GM21447 (cell line): ENCODE data around the gene ANTXRL.
"Not testable (repeated sequence)": the region's sequence is repeated elsewhere in the genome, so short reads cannot be mapped to it uniquely, and the experiment has no call there.

Experiments
- ATAC-seq: cut with Tn5 transposase; IDR thresholded peaks from one replicate; pipeline ENCODE4 v1.9.1; 2021; ENCODE audit not compliant: unreplicated experiment

The ANTXRL gene

DNA sequence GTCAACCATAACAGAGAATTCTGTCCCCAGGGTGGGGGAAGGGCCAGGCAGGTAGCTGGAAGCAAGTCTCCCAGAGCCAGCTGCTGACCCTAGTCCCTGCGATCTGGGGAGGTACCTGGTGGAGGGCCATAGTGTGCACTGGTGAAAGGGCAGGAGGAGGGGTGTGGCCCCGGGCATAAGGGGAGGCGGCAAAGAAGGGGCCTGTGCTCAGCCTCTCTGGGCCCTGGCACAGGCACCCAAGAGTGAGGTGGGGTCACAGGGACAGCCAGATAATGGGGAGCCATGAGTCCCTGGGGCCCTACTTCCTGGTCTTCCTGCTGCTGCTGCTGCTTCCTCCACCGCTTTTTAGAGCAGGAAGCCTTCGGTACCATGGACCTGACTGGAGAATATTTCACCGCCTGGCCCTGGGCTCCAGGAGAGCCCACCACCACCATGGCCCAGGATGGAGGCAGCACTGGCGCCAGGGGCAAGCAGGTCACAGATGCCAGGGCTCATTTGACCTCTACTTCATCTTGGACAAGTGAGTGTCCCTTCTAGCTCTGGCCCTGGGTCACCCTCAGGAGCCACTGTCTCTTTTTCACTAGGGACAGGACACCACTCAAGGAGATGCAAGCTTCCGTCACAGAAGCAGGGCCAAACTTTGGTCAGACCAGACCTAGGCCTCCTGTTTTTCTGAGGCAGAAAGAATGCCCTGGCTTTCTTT lies at the start of gene ANTXRL:
ANTXRL (plus strand) TSS at position 7 of the 703 bp plus-strand sequence; CDS start at position 273, 266 bp downstream.
- no peak for ATAC-seq

DNA sequence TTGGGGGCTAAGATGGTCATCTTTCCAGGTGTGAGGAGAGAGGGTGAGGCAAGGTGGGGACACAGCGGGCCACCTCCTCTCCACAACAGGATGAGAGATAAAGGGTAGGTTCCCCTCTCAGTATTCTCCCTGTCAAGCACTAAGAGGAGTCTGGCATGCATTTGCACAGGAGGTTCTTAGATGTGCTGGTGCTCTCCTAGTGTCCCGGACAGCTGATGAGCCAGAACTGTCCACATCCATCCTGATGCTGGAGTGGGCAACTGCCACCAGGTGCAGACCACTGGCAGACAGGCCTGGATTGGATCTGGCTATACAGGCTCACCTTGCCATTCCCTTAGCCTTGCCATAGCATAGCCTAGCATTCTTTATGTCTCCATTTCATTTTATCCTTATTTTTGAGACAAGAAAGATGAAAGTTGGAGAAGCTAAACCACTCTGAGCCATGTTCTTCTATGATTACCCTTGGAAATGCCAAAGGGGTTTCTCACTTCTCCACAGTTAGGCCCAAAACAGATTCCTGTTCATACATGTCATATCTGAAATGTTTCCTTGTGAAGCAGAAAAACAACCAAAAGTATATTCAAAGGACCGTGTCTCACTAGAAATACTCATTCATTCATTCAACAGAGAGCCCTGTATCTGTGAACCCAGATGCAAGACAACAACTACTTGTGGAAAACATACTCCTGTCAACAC lies 48.8 kb upstream of the ANTXRL start:
- no peak for ATAC-seq

DNA sequence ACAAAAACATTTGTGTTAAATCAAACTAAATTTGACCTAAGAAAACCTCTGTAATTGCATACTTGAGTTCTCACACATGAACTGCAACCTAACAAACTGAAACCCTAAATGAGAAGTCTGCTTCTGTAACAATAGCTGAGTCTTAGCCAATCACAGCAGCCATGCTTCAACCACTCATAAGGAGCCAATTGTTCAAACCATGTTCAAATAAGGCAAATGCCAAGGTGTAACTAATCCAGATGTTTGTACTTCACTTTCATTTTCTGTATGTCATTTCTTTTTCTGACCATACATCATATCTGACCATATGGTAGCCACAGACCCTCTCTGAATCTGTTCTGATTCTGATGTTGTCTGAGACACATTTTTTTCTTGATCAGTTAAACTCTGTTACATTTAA lies 47.5 kb upstream of the ANTXRL start:
- ATAC-seq: no peak

DNA sequence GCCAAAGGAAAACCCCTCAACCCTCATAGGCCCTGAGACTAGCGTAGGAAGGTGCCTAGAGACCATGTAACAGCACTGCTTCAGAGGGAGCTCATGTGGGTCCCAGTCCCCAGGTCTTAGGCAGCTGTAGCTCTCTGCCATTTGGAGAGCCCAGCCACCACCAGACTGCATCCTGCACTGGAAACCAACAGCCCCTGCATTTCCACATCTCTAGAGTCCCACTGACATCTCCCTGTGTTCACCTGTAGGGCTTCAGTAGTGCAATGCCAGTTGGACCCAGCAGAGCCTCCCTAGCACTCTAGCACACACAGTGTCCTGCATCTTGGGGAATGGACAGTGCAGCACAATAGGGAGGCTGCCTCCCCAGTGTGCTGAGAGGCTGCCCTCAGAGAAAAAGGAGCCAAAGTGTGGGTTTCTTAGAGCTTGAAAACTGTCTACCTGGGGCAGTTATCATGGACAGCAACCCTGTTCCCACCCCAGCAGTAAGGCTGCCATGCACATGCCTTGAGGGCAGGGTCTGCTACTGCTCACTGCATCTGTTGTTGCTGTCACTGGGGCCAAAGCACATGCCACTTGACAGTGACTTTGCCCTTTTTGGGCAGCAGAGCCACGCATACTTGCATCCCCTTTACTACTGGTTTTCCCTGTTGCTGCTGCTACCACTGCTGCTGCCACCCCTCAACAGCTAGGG lies 46.7 kb upstream of the ANTXRL start:
- ATAC-seq: no peak

DNA sequence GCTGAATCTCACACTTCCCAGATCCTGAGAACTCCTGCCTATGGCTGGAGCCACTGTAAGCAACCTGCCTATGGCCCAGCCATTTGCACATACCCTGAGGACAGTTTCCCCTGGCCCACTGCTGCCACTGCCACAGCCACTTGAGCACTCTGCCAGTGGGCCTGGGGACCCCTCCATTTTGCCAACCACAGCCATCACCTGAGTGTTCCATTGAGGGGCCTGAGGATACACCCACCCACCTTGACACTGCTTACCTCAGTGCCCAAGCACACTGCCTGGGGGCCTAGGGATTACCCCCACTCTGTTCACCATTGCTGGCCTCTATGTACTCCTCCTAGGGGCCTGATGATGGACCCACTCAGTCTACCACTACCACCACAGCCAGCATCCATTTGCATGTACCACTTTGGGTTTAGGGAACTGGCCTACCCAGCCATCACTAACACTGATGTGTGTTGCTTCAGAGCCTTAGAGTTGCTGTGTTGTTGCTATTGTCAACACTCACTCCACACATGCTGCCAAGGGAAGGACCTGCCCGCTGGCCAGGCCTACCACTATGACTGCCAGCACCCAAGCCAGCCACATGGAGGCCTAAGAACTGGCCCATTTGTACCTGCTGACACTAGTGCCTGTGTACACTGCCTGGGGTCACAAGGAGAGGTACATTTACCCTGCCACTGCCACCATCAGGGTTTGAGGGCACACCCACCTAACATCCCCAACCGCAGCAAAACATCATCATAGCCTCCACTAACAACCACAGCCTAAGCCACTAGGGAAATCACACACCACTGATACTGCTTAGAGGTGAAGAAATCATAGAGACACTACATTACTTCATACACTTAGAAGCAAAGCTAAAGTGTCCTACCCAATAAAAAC lies 45.9 kb upstream of the ANTXRL start:
- ATAC-seq: no peak

DNA sequence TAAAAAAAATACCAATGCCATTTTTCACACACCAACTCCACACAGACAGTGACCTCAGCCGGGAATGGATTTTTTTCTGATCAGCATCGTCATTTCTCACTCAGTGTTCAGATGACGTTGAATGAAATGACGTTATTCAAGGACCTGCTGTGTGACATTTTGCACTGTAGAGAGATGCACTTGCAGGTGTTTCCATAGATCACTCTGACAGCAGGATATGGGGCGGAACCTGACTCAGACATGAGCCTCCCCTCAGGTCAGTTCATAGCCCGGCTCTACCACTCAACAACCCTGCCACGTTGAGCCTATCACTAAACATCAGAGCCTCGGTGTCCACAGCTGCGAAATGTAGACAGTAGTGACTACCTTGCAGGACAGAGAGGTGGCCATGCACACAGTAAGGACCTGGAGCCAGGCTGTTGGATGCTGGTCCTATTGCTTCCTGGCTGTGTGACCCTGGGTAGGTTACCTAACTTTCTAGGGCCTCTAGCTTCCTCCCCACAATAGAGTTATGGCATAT lies 41.4 kb upstream of the ANTXRL start:
- ATAC-seq: no peak

DNA sequence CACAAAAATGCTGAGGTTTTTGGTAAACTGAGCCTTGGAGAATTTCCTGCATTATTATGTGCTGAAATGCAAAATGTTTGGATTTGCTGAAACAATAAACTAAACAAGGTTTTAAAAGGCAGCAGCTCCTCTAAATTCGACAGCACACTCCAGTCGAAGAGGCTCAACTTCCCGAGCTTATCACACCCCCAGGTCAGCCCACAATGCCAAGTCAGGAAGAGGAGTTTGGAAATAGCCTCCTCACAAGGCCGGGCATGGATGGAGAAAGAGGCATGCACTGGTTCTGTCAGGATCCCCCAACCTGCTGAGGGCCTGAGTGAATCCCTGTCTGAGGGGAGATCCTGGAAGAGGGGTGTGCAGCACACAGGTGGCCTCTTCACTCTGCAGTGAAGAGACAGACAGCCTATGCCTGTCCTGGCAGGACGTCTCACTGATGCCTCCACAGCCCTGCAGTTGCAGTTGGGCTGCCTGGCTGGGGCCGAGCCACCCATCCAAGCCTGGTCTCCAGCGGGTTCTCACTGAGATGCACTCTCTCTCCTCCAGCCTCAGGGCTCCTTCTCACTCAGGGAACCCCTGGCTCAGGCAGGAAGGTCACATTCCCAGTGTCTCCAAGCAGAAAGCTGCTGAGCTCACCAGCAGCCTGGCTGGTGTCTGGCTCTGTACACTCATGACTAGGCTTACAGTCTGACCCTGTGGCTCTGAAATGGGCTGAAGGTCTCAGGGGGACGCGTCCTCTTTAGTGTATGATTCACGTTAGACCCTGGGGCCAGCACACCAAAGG lies 40.2 kb upstream of the ANTXRL start:
- ATAC-seq: not testable (repeated sequence)

DNA sequence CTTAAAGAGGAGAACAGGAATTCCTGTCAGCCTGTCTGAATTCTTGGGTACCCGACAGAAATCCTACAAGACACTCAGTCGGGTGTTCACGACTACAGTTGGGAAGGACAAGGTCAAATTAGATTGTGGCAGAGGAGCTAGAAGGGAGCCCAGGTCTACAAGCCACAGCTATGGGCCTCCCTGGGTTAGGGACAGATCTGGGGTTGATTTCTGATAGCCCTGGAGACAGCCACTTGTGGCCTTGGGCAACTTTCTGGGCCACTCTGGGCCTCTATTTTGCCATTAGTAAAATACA lies 39.7 kb upstream of the ANTXRL start:
- ATAC-seq: no peak

DNA sequence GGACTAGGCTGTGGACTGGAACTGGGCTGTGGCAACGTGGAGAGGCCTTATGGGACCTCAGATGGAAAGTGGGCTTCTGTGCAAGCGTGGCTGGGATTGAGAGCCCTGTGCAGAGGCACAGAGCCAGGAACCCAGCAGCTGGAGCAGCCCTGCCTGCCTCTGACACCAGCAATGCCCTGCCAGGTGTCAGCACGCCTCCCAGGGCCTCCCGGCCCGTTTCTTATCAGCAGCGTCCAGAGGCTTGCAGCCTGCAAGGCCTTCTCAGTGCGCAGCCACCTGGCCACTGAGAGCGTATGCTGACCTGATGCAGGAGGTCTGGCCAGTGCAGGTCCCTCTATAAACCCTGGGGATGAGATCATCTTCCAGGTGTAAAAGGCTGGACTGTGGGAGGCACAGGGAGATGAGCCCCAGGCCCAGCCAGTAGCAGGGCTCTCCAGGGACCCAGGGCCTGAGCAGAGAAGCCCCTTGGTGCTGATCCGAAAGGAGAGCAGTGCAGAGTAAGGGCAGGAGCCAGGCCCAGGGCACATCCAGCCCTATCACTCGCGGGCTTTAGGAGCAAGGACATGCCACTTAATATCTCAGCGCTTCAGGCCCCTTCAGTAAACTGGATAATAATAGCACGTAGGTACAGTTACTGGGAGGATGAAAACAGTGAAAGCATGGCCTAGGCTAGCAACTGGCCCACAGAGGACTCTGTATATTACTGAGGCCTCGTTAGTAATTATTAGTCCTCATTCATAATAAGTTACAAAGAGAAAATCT lies 38.8 kb upstream of the ANTXRL start:
- no peak for ATAC-seq

DNA sequence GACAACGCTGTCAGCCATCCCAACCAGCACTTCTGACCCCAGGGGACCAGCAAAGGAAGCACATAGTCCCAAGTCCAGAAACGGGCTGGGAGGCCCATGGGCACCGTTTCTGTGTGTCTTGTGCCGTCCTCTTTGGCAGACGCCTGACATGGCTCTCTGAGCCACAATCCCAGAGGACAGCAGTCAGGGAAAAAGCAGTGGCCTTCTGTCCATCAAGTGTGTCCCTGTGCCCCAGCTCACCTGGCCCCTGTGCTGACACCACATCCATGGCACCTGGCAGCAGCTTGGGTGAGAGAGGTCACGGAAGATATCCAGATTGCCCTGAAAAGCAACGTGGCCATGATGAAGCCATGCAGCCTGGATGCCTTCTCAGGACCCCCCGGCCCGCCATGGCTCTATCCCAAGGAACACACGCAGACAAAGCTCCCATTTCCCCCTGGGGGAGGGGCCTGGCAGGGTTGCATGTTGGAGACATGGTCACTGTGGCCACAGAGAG lies 38.1 kb upstream of the ANTXRL start:
- no peak for ATAC-seq

DNA sequence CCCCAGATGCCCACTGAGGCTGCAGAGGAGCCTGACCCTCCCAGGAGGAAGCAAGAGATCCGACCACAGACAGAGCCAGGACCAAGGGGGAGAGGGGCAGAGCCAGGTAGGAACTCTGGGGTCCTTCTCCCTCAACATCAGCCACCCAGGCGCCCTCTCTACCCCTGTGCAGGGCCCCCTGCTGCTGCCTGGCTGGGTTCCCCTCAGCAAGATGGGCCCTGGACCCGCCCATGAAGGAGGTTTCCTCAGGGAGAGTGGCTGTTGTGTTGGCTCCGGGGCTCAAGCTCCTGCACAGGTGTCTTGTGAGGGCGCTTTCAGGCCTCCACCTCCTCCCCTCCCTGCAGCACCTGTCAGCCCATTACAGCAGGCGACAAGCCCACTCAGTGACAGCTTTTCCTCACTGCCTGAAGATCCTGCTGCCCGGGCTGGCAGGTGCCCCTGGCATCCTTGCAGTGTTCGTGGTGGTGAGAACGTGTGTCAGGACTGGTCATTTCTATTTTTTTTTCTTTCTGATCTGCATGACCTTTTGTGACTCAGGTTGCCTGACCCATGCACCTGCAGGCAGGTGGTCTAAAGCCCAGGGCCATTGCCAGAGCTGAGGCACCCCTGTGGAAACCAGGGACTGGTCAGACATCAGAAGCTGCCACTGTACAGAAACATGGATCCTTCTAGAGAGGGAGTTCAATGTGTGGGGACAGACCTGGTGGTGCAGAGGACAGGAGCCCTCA lies 37.0 kb upstream of the ANTXRL start:
- not testable (repeated sequence) for ATAC-seq

DNA sequence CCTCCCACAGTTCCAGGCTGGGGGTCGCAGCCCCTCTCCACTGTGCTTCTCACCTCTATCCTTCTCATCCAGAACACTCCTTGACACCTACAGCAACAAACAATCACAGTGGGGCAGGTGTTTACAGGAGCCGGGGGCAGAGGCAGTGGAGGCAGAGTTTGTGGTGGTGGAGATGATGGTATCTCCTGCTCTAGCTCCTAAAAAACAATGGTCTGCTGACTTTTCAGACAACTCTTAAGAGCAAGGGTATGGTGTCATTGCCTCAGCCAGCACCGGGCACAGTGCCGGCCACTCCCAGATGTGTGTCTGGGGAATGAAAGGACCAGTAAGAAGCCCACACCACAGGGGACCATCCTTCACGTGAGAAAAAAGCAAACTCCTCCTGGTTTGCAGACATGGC lies 36.3 kb upstream of the ANTXRL start:
- no peak for ATAC-seq

DNA sequence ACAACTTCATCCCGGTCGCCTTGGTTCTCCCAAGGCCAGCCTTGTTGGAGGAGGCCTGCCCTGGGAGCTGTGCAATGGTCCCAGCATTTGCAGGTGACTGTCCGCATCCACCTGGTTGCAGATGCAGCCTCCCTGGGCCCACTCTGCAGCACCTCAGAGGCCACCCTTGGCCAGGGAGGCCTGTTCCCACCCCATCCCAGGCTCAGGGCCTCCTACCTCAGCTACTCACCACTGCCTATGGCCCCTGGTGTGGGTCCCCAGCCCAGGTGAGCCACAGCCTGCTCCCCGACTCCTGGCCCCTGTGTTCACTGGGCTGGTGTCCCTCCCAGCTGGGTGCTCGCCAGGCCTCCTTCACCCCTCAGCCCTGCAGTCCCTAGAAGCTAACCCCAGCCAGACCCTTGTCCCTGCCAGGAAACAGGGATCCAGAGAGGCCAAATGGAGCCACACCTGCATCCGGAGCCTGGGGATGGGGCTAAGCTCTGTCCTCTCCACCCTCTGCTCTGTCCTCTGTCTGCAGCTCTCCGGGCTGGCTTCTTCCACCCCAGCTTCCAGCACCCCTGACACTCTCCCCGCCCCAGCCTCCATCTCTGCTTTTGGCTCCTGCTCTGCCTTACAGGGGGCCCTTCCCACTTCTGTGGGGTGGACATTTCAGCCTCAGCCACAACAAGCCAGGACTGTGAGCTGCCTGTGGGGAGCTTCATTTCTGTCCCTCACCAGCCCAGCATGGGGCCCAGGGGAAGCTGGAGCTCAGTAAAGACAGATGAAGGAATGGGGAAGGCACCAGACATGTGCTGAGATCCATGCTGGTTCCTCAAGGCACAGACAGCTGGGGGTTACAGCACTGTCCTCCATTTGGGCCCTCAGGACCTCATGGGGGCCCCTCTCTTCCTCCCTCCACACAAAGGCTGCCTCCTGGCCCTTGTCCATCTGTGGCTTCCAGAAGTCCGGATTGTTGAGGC lies 35.6 kb upstream of the ANTXRL start:
- ATAC-seq: no peak

DNA sequence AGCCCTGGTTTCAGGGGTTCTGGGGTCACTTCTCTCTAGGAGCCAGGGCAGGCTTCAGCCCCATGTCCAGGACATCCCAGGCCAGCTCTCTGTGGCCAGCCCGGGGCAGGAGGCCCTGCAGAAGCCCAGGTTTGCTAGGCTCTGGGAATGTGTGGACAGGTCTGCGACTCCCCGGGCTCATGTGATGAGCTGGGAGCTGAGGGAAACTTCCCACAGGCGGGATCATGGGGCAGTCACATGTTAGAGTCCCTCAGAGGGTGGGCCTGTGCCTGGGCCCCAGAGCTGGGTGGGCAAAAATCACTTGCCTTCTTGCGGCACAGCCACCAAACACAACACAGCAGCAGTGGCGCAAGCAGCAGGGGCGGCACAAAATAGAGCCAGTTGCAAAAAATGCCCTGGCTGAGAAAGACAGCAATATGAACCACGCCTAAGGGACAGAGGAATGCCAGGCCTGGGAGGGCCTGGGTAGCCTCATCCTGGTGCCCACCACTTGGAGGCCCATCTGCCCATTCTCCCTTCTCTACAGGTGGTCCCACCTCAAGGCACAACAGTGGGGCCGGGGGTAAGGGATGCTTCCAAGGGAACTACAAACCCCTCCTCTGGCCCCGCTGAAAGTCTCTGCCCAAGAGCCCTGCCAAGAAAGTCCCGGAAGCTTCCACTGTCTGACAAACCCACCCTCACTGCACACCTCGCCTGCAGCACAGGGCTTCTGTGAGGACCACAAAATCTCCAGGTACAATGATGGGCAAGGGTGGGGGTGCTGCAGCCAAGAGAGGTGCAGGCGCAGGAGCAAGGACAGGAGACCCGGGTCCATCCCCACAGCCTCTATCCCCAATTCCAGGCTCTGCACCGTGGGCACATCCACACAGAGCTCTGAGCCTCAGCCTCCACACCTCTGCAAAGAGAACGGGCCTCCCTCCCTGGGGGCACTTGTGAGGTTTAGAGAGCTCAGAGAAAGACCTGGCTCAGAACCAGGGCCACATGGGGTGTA lies 34.6 kb upstream of the ANTXRL start:
- no peak for ATAC-seq

DNA sequence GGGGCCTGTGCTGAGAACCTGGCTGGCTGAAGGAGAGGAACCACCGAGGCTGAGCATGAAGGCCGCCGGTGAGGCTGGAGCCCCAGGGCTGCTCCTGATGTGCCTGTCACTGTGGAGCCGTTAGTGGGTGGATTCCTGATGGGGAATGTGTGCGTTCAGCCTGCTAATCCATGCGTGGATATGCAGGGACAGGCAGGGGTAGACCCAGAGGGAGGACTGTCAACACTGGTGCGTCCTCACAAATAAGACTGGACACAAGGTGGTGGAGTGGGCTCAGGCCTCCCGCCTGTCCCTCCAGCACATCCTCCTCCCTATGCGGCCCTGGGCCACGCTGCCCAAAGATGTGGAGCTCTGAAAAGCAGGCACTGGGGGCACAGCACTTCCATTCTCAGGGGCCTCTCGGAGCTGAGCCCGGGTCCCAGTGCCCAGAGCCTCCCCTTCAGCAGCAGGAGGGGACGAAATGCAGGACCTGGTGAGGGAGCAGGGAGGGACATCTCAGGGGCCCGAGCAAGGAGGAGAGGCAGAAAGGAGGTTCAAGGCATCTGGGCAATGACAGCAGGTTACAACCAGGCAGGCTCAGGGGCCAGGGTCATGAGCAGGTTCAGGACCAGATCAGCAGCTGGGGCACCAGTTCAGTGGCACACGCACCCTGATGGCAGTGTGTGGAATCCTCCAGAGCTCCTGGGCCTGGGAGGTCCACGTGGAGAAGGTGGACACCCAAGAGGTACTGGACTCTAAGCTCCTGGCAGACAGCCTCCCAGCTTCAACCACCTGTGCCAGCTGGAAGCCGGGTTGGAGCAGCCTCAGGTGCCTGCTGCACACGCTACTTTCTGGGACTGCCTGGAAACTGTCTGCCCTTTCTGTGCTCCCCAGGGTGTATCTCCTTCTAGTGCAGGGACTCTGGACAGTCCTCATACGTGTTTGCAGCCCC lies 33.5 kb upstream of the ANTXRL start:
- ATAC-seq: no peak
